Osteoblast (primary cell): ENCODE results near the gene ACTR1A. TPM values are rescaled to one million over a fixed set of nuclear protein-coding genes. Genes with fewer than 3 reads are reported as not detected.
A peak's percentile ranks its signal among the peaks of the same experiment; 100 is the strongest.
"Not testable (repeated sequence)": the region's sequence is repeated elsewhere in the genome, so short reads cannot be mapped to it uniquely, and the experiment has no call there.

Experiments
- DNase-seq: peaks from one replicate; pipeline ENCODE4 v3.0.0; 2011; ENCODE audit warnings: low spot score, mixed read lengths; ENCODE audit not compliant: insufficient read length; ENCODE audit errors: missing footprints
- H2AFZ ChIP-seq: 2 replicates; pipeline ENCODE4 v1.6.0; 2011; ENCODE audit warnings: mild to moderate bottlenecking, low read length
- H3K27ac ChIP-seq: 2 replicates; pipeline ENCODE4 v1.5.1; 2011; ENCODE audit warnings: mild to moderate bottlenecking, low read depth, low read length, moderate library complexity
- H3K27me3 ChIP-seq: 2 replicates; pipeline ENCODE4 v1.6.0; 2012; ENCODE audit warnings: mild to moderate bottlenecking, control low read depth, inconsistent platforms, low read length, moderate library complexity; ENCODE audit not compliant: insufficient read depth
- H3K36me3 ChIP-seq: 2 replicates; pipeline ENCODE4 v1.5.1; 2011; ENCODE audit warnings: mild to moderate bottlenecking, low read length, control low read depth, moderate library complexity; ENCODE audit not compliant: insufficient read depth
- H3K4me1 ChIP-seq: 2 replicates; pipeline ENCODE4 v1.5.1; 2011; ENCODE audit warnings: mild to moderate bottlenecking, low read length, control low read depth, moderate library complexity; ENCODE audit not compliant: insufficient read depth
- H3K4me2 ChIP-seq: 2 replicates; pipeline ENCODE4 v1.6.0; 2011; ENCODE audit warnings: mild to moderate bottlenecking, low read length; ENCODE audit not compliant: insufficient read depth
- H3K4me3 ChIP-seq: fragments of 200-600 bp; sonication (generic); 3 replicates; pipeline ENCODE4 v1.5.1; 2012; ENCODE audit warnings: mild to moderate bottlenecking, low read length, inconsistent platforms; ENCODE audit not compliant: insufficient read depth
- H3K79me2 ChIP-seq: 2 replicates; pipeline ENCODE4 v1.6.0; 2012; ENCODE audit warnings: mild to moderate bottlenecking, low read length, control low read depth, inconsistent platforms; ENCODE audit not compliant: insufficient read depth
- H3K9me3 ChIP-seq: 2 replicates; pipeline ENCODE4 v1.5.1; 2011; ENCODE audit warnings: low read depth, low read length, control low read depth
- H4K20me1 ChIP-seq: 2 replicates; pipeline ENCODE4 v1.6.0; 2012; ENCODE audit warnings: mild to moderate bottlenecking, low read length, control low read depth; ENCODE audit not compliant: insufficient read depth
- total RNA-seq: library from RNA; depleted of rRNA; stranded (reverse); fragments of >200 nt; gene quantifications from 2 replicates; pipeline ENCODE4 v1.2.3, GENCODE V29; 2012
- TF ChIP-seq, protein P1 (sequence below): IDR thresholded peaks from 2 replicates; pipeline ENCODE4 v1.5.1; 2011; ENCODE audit warnings: mild to moderate bottlenecking, low read depth, low read length, moderate library complexity; ENCODE audit errors: extremely low read depth

ACTR1A gene
- total RNA-seq, 1 donor: 105 TPM

DNA sequence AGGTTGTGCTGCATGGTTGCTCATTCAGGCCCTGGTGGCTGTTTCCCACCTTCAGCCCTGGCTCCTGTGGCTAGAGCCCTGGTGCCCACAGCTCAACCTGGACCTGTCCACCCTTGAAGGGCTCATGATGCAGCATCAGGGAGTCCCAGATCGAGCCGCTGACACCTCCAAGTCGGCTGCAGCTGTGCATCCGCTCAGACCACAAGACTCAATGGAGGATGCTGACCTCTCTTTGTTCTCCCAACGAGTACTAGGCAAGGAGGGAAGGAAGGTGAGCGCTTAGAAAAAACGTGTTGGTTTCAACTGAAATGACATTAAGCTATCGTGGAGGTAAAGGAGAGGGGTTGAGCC is 41.7 kb downstream of the ACTR1A start:
- Histone ChIP-seq H3K79me2 (no peaks in the 10 kb centered on the region), H3K27ac (no peak overlapping the region), H3K4me2 (peak overlapping the region; percentile 75), H3K36me3 (no peaks in the 10 kb centered on the region), H3K9me3 (no peaks in the 10 kb centered on the region), H3K4me3 (peak overlapping the region; percentile 73), H3K4me1 (peaks cover 16% of the 10 kb centered on the region), H3K27me3 (peaks cover 18% of the 10 kb centered on the region), H4K20me1 (no peaks in the 10 kb centered on the region), H2AFZ (peak overlapping the region; percentile 88)
- no peak for DNase-seq
- TF ChIP-seq, protein P1, sequence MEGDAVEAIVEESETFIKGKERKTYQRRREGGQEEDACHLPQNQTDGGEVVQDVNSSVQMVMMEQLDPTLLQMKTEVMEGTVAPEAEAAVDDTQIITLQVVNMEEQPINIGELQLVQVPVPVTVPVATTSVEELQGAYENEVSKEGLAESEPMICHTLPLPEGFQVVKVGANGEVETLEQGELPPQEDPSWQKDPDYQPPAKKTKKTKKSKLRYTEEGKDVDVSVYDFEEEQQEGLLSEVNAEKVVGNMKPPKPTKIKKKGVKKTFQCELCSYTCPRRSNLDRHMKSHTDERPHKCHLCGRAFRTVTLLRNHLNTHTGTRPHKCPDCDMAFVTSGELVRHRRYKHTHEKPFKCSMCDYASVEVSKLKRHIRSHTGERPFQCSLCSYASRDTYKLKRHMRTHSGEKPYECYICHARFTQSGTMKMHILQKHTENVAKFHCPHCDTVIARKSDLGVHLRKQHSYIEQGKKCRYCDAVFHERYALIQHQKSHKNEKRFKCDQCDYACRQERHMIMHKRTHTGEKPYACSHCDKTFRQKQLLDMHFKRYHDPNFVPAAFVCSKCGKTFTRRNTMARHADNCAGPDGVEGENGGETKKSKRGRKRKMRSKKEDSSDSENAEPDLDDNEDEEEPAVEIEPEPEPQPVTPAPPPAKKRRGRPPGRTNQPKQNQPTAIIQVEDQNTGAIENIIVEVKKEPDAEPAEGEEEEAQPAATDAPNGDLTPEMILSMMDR: no peak

DNA sequence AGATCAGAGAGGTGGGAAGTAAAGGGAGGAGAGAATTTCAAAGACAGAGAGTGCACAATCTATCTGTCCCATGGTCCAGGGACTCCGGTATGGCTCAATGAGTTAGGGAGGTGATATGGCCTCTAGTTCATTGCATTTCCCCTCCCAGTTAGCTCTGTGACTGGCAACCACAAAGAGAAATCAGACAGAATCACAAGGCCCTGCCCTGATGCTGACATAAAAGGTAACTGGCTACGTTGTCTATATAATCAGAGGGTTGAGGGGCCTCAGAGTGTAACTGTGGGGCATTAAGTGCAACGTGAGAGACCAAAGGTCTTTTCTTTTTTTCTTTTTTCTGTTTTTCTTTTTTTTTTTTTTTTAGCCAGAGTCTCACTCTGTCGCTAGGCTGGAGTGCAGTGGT is 43.9 kb downstream of the ACTR1A start:
- no peak overlapping the region for H2AFZ ChIP-seq
- H3K79me2 ChIP-seq: no peaks in the 10 kb centered on the region
- no peaks in the 10 kb centered on the region for H4K20me1 ChIP-seq
- peaks cover 28% of the 10 kb centered on the region for H3K4me1 ChIP-seq
- TF ChIP-seq, protein P1: no peak
- H3K4me3 ChIP-seq: no peak overlapping the region
- no peak for DNase-seq
- H3K4me2 ChIP-seq: no peak overlapping the region
- no peaks in the 10 kb centered on the region for H3K36me3 ChIP-seq
- no peak overlapping the region for H3K27ac ChIP-seq
- peaks cover 15% of the 10 kb centered on the region for H3K27me3 ChIP-seq
- H3K9me3 ChIP-seq: no peaks in the 10 kb centered on the region

DNA sequence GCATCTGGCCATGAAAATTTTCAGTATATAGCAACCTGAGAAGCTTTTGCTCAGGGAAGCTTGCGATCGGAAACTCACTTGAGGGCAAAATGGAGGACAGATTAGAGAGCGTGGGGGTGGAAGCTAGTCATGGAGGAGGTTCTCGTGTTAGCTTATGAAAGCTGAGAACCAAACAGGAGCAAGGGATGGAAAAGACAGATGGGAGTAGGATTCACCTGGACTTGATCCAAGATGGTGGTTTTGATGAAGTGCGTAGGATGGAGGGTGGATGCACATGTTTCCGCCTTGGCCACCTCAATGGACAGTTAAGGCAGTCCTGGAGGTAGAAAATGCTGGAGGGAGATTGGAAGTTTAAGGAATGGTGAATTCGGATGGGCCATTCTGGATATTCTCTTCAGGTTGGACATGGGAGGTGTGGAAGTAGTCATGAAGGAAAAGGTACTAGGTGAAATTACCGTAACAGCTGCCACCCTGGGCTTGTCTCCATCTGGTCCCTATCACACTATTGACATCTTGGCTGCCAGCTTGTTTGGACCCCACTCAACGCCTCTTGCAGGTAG is 44.8 kb downstream of the ACTR1A start:
- no peaks in the 10 kb centered on the region for H3K36me3 ChIP-seq
- no peak for DNase-seq
- H3K4me2 ChIP-seq: no peak overlapping the region
- no peak overlapping the region for H3K4me3 ChIP-seq
- TF ChIP-seq, protein P1: no peak
- H2AFZ ChIP-seq: no peak overlapping the region
- H3K9me3 ChIP-seq: no peaks in the 10 kb centered on the region
- peaks cover 38% of the 10 kb centered on the region for H3K4me1 ChIP-seq
- no peaks in the 10 kb centered on the region for H3K79me2 ChIP-seq
- H3K27ac ChIP-seq: no peak overlapping the region
- H3K27me3 ChIP-seq: peaks cover 9% of the 10 kb centered on the region
- no peaks in the 10 kb centered on the region for H4K20me1 ChIP-seq

DNA sequence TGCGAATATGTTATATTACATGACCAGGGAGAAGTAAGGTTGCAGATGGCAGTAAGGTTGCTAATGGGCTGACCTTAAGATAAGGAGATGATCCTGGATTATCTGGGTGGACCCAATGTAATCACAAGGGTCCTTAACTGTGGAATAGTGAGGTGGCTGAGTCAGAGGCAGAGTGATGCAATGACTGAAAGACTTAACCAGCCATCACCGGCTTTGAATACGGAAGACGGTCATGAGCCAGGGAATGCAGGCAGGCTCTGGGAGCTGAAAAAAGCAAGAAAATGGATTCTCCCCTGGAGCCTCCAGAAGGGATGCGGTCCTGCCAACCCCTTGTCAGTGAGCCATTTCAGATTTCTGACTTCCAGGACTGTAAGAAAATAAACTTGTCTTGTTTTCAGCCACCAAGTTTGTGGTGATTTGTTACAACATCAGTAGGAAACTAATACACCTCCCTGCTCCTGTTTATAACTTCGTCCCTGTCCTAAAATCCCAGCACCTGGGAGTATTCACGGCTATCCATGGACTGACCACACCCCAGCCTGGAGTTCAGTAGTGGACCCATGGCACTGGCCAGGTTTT is 46.5 kb downstream of the ACTR1A start:
- H3K4me2 ChIP-seq: peak overlapping the region; percentile 25
- H3K79me2 ChIP-seq: no peaks in the 10 kb centered on the region
- no peak overlapping the region for H3K4me3 ChIP-seq
- H3K4me1 ChIP-seq: peaks cover 34% of the 10 kb centered on the region
- H4K20me1 ChIP-seq: no peaks in the 10 kb centered on the region
- TF ChIP-seq, protein P1: no peak
- H3K9me3 ChIP-seq: no peaks in the 10 kb centered on the region
- H3K36me3 ChIP-seq: no peaks in the 10 kb centered on the region
- DNase-seq: peak; percentile 95
- H2AFZ ChIP-seq: peak overlapping the region; percentile 87
- no peaks in the 10 kb centered on the region for H3K27me3 ChIP-seq
- H3K27ac ChIP-seq: peak overlapping the region; percentile 87

DNA sequence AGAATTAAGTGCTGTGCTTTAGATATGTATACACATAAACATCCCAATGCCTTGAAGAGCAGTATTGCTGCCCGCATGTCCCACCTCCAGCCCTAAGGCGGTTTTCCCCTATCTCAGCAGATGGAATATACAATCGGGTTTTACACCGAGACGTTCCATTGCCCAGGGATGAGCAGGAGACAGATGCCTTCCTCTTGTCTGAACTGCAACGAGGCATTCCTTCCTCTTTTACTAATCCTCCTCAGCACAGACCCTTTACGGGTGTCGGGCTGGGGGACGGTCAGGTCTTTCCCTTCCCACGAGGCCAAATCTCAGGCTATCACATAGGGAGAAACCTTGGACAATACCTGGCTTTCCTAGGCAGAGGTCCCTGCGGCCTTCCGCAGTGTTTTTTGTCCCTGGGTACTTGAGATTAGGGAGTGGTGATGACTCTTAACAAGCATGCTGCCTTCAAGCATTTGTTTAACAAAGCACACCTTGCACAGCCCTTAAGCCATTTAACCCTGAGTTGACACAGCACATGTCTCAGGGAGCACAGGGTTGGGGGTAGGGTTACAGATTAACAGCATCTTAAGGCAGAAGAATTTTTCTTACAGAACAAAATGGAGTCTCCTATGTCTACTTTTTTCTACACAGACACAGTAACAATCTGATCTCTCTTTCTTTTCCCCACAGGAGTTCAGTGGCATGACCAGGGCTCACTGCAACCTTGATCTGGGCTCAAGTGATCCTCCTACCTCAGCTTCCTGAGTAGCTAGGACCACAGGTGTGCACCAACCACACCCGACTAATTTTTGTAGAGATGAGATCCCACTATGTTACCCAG is 47.6 kb downstream of the ACTR1A start:
- not testable (repeated sequence) for H4K20me1 ChIP-seq, H3K4me3 ChIP-seq, H3K27me3 ChIP-seq, H3K9me3 ChIP-seq, H3K36me3 ChIP-seq, H2AFZ ChIP-seq, H3K4me2 ChIP-seq, H3K79me2 ChIP-seq, DNase-seq
- H3K4me1 ChIP-seq: peaks cover 34% of the 10 kb centered on the region
- peak overlapping the region; percentile 87 for H3K27ac ChIP-seq
